Frontal cortex (tissue), 4 donors: ENCODE measurements around the gene CFAP45. TPM values are rescaled to one million over a fixed set of nuclear protein-coding genes. Genes with fewer than 3 reads are reported as not detected.

ENCODE experiments used
- DNase-seq, 2 donors: peaks; one replicate each; pipeline ENCODE4 v3.0.0; 2012; ENCODE audit warnings: low spot score in 2 of 2
- FAIRE-seq: peaks from 2 replicates; lab custom pipeline; 2012; peaks lifted over from hg19 to GRCh38; lab: Jason Lieb, UNC
- small RNA-seq: library from RNA; depleted of rRNA; stranded (forward); fragments of <200 nt; gene quantifications from one replicate; pipeline ENCODE3, GENCODE V24; 2014
- total RNA-seq: library from RNA; depleted of rRNA; stranded (reverse); fragments of >200 nt; gene quantifications from one replicate; pipeline ENCODE4 v1.2.3, GENCODE V29; 2014
- donor health status: control.
- donor health status: control.
- donor health status: control.

Gene CFAP45
- total RNA-seq, 1 donor from 2014 or later = under 0.01 TPM

DNA sequence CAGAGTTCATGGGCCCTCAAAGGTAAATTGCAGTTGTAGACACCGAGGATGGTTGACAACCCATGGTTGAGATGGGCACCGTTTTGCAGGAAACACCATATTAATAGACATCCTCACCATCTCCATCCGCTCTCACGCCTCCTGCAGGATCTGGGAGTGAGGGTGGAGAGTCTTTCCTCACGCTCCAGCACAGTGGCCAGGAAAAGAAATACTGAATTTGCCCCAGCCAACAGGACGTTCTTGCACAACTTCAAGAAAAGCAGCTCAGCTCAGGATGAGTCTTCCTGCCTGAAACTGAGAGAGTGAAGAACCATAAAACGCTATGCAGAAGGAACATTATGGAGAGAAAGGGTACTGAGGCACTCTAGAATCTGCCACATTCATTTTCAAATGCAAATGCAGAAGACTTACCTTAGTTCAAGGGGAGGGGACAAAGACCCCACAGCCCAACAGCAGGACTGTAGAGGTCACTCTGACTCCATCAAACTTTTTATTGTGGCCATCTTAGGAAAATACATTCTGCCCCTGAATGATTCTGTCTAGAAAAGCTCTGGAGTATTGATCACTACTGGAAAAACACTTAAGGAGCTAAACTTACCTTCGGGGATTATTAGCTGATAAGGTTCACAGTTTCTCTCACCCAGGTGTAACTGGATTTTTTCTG, 64.0 kb downstream of the CFAP45 start:
- DNase-seq (no peak), FAIRE-seq (no peak)

DNA sequence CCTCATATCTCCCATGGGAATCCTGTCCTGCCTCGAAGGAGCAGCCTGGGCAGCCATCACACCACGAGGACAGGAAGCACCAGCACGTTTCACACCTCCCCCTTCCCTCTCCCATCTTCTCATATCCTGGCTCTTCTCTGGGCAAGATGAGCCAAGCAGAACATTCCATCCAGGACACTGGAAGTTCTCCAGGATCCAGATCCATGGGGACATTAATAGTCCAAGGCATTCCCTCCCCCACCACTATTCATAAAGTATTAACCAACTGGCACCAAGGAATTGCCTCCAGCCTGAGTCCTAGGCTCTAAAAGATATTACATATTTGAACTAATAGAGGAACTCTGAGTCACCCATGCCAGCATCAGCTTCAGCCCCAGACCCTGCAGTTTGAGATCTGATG, 64.6 kb downstream of the CFAP45 start:
- FAIRE-seq (no peak), DNase-seq (no peak)

DNA sequence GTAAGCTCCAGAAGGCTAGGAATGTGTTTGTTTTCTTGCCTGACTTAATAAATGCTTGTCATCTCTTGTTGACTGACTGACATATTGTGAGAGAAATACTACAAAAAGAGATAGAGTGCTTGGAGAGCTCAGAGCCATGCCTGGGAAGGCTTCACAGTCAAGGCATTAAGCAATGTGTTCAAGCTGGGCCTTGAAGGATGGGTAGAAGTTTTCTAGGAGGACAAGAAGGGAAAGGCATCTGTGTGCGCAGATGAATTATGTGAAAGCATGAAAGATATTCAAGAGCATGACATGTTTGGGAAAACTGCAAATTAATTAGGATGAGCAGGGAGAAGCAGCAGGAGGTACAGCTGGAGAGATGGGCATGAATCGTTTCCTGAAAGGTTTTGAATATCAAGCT, 67.7 kb downstream of the CFAP45 start:
- FAIRE-seq = no peak
- no peak for DNase-seq

DNA sequence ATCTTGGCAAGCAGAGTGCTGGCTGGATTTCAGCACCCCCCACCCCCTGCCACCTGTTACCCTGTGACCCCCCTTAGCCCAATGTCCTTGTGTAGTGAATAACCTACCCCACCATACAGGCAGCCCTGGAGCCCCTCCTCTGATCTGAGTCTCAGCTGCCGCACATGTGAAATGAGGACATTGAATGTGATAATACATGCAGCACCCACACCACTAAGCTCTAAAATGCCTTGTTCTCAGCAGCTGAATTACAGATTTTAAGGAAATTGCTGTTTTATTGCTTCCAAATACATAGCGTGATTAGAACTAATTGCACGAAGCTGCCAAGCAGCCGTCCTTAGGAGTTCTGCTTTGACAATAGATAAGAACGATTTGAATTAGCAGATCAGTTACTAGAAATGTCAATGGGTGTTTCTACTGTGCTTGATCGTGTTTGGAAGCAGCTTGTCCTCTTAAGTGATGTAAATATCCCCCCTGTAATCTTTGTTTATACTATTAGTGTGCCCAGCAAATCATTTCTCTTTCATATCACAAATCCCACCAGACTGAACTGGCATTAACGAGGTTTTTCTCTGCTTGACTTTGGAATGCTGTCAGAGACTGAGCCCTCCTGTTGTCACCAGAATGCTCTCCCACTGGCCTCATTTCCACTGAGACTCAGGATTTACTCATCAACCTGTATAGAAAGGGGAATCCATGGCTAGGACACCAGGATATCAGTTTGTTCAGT, 68.4 kb downstream of the CFAP45 start:
- no peak for DNase-seq

DNA sequence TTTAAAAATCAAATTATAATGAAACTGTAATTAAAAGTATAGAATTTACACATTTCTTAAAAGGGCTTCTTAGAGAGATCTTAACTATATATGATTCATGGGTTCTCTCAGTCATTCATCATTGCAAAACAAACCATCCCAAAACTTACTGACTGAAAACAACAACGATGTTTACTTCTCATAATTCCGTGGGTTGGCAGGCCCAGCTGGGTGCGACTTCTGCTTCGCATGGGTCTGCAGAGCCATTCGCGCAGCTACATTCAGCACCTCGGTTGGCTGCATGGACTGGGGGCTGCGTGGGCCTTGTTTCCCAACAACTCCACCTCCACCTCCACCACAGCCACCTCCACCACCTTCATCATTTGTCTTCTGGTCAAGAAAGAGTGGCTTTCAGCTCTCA, 69.2 kb downstream of the CFAP45 start:
- DNase-seq (no peak), FAIRE-seq (no peak)

More for the DNA sequence above, 68.4 kb downstream of the CFAP45 start:
- FAIRE-seq = no peak

DNA sequence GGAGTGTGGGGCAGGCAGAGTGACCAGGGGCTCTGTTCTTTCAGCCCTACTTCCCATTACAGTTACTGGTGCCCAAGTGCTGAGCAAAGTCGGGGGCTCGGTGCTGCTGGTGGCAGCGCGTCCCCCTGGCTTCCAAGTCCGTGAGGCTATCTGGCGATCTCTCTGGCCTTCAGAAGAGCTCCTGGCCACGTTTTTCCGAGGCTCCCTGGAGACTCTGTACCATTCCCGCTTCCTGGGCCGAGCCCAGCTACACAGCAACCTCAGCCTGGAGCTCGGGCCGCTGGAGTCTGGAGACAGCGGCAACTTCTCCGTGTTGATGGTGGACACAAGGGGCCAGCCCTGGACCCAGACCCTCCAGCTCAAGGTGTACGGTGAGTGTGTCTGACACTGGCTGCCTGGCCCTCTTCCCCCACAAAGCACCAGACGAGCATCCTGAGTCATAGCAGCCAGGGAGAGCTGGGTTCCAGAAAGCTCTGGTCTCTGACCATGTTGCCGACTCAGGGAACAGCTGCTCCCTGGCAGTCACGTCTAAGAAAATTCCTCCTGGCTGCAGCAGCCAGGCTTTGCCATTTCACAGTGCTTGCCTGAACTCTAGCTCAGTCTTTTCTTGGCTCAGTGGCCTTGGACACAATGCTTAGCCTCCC, 70.0 kb downstream of the CFAP45 start:
- no peak for FAIRE-seq
- no peak for DNase-seq

DNA sequence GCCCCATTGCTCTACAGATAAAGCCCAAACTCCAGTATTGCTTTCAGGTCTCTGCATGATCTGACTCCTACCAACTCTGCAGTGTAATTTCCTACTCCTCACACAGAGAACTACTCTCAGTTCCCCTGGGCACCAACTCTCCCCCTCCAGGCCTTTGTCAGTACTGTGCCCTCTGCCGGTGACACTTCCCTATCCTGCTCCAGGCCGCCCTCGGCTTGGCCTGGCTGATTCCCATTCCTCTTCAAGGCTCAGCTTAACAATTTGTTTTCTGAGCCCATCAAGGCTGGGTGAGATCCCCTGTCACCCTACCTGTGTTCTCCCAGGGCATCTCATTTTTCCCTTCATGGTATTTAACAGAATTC, 70.7 kb downstream of the CFAP45 start:
- no peak for FAIRE-seq
- DNase-seq = peak in 1 of 2 donors; percentile 36

DNA sequence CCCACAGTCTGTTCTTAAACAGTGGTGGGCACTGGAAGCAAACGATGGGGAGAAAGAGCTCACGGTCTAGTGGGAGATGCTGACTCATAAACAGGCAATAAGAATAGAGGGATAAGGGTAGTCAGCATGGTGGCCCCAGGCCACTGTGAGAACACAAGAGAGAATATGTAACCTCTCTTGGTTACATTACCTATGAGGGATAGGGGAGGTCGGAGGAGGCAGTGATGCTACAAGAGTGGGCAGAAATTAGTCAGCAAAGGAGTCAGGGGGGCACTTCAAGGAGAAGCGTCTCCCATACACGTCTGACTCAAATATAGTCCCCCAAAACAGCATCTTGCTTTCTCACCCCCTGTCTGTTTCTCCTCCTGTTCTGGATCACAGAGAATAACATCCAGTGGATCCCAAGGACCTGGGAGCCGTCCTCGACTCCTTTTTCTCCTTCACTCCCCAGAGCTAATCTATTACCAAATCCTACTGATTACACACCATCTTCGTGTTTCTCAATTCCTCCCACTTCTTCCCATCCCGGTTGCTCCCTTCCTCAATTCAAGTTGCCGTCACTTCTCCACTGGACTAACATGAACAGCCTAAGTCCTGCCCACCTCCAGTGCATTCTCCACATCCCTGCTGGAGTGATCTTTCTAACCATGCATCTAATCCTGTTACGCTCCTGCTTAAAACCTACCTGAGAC, 71.2 kb downstream of the CFAP45 start:
- DNase-seq (no peak), FAIRE-seq (no peak)

DNA sequence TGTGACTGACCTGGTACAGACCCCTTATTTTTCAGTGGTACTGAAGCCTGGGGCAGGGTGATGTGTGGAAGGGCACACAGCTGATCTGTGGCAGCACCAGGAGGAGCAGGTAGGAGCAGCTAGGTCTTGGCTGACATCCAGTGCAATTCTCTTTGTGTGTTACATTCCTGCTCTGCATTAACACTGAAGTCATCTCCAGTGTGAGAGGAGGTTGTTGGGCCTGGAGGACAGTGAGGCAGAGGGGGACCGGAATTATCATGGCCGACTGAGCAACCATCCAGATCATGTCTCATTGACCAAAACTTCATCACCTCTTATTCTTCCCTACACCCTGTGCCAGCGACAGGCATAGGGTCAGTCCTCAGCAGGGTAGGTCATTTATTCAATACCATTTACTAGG, 71.8 kb downstream of the CFAP45 start:
- FAIRE-seq = no peak
- no peak for DNase-seq

DNA sequence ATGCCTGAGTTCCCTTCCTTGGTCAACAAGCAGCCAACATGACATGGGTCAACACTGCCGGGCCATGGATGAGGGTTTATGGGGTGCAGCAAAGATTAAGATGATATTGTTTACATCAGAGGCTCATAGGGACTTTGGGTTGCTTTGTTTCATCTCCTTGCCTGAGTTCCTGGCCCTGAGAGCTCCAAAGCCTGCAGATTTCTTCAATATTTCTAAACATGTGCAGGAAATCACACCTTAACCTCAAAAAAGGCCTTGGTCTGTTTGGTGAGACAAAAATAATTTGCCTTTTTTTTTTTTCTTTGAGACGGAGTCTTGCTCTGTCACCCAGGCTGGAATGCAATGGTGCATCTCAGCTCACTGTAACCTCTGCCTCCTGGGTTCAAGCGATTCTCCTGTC, 72.4 kb downstream of the CFAP45 start:
- FAIRE-seq = no peak

DNA sequence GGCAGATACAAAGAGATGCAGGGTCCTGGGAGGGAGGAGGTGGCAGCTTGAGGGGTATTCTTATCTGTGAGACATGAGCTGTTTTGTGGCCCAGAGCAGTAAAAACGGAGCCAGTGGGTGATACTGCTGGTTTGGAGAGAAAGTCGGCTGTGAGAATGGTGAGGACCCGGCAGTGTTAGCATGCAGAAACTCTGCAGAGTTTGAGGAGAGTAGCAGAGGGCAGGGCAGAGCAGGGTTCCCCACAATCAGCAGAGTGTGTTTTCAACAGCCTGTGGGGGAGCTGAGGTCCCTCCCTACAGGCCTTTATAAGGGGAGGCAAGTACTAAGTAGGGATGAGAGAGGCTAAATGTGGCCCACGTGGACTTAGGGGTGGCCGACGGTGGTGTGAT, 72.9 kb downstream of the CFAP45 start:
- no peak for FAIRE-seq
- DNase-seq = no peak

More for the DNA sequence above, 72.4 kb downstream of the CFAP45 start:
- DNase-seq = no peak

DNA sequence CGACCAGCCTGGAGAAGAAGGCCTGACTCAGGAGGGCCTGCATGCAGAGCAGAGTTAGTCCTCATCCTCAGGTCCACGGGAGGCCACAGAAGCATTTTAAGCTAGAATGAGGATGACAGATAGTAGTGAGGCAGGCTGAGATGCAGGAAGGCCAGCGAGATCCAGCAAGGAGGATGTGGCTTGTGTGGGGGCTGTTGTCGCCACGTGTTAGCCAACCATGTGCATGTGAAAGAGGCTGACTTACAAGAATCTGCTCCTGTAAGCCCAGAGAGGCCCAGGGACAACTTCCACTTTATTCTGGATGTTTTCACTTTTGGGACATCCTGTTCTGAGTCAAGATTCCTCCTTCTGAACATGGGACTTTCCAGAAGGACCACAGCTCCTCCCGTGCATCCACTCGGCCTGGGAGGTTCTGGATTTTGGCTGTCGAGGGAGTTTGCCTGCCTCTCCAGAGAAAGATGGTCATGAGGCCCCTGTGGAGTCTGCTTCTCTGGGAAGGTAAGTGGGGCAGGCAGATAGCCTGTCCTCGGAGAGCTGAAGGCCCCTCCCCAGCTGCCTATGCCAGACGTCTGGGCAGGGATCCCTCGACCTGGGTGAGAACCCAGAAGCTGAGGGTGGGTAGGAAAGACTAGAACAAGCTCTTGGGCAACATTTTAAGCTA, 73.4 kb downstream of the CFAP45 start, which contains the start of gene SLAMF8:
TSS of gene SLAMF8 (plus strand) at position 433 of the 661 bp plus-strand sequence. CDS start at position 459, 26 bp downstream.
- DNase-seq (no peak), FAIRE-seq (no peak)

DNA sequence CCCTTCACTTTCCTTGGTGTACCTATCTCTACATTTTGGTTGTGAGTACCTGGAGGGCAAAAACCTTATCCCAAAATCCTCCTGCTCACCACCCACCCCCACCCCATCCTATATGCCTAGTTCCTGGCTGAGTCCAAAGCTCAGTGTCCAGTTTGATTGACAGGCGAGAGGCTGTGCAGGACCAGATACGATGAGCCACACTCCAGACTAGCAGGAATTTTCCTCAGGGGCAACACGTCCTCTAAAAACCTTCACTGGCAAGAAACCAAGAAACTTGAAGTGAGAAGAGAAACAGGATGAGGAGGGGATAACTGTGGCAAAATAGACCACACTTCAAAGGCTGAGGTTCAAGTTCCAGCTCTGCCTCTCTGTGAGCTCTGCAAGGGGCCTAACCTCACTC, 74.4 kb downstream of the CFAP45 start:
- FAIRE-seq = no peak
- no peak for DNase-seq

DNA sequence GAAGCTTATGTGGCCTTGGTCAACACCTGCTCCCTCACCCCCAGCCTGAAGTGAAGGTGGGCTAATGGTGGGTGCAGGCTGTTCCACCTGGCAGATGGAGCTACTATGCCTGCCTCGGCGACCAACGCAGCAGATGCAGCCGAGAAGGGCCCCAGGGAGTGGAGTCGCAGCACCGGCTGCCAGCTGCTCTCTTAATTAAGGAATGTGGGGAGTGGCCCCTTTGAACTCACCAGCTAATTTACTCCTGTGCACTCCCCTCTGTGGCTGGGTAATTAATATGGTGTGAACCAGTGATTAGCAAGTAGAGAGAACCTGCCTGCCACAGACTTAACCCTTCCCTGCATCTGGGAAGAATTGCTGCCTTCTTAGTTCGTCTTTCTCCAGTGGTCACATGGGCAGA, 76.6 kb downstream of the CFAP45 start:
- DNase-seq = no peak
- no peak for FAIRE-seq

Small RNA genes lying within 50 kb of the gene (small RNA-seq; reads per million reads assigned to genes)
- gene MIR4259 (not detected), gene RF00570 (0.13 reads per million)

Other genes with a start within 250 kb of the CFAP45 start
- not detected for gene CRP, start 185.6 kb downstream of the CFAP45 start, total RNA-seq
- gene DUSP23, start 119.2 kb downstream of the CFAP45 start, total RNA-seq = 22.8 TPM
- not detected for gene FCRL6, start 97.8 kb downstream of the CFAP45 start, total RNA-seq
- not detected for gene SLAMF8, start 73.3 kb downstream of the CFAP45 start, total RNA-seq
- gene VSIG8, start 37.5 kb downstream of the CFAP45 start, total RNA-seq = not detected
- 18.8 TPM for gene TAGLN2, start 25.3 kb upstream of the CFAP45 start, total RNA-seq
- 5.3 TPM for gene IGSF9, start 45.4 kb upstream of the CFAP45 start, total RNA-seq
- gene SLAMF9, start 54.1 kb upstream of the CFAP45 start, total RNA-seq = not detected
- 7.7 TPM for gene PIGM, start 131.8 kb upstream of the CFAP45 start, total RNA-seq
- 1.6 TPM for gene KCNJ10, start 170.0 kb upstream of the CFAP45 start, total RNA-seq
- 11.4 TPM for gene KCNJ9, start 181.4 kb upstream of the CFAP45 start, total RNA-seq
- gene IGSF8, start 198.5 kb upstream of the CFAP45 start, total RNA-seq = 48.5 TPM
- 45.7 TPM for gene ATP1A2, start 215.6 kb upstream of the CFAP45 start, total RNA-seq